Stimulated activated CD8-positive, alpha-beta memory T cell treated with anti-CD3 and anti-CD28 coated beads, Interleukin-12 subunit alpha, Interleukin-12 subunit beta, amount 100 ng/mL, for 24 hours (primary cell): Measurements from ENCODE around the gene ITGB6.
"Not testable (repeated sequence)": the region's sequence is repeated elsewhere in the genome, so short reads cannot be mapped to it uniquely, and the experiment has no call there.

Experiments used
- DNase-seq: peaks from one replicate; pipeline ENCODE4 v3.0.0-alpha.2; 2020; ENCODE audit errors: extremely low read depth

The ITGB6 gene

GRCh38 chr2:160139991-160140390, 60.1 kb downstream of the ITGB6 start:
- DNase-seq: no peak

GRCh38 chr2:160139350-160139749, 60.7 kb downstream of the ITGB6 start:
- no peak for DNase-seq

GRCh38 chr2:160138406-160138805, 61.7 kb downstream of the ITGB6 start:
- DNase-seq: no peak

GRCh38 chr2:160137464-160137863, 62.6 kb downstream of the ITGB6 start:
- no peak for DNase-seq

- no peak for DNase-seq
These were observed 67.3 kb downstream of the ITGB6 start for GRCh38 chr2:160132761-160133160.

- no peak for DNase-seq
These were observed 73.3 kb downstream of the ITGB6 start for GRCh38 chr2:160126756-160127155.

- no peak for DNase-seq
These were observed 73.8 kb downstream of the ITGB6 start for GRCh38 chr2:160126315-160126714.

GRCh38 chr2:160125828-160126227, 74.2 kb downstream of the ITGB6 start:
- no peak for DNase-seq

GRCh38 chr2:160125366-160125765, 74.7 kb downstream of the ITGB6 start:
- no peak for DNase-seq

- DNase-seq: no peak
These were observed 75.5 kb downstream of the ITGB6 start for GRCh38 chr2:160124571-160124970.

GRCh38 chr2:160114721-160115120, 85.4 kb downstream of the ITGB6 start:
- DNase-seq: not testable (repeated sequence)

GRCh38 chr2:160114020-160114419, 86.1 kb downstream of the ITGB6 start:
- no peak for DNase-seq

- no peak for DNase-seq
These were observed 87.9 kb downstream of the ITGB6 start for GRCh38 chr2:160111951-160112798.

GRCh38 chr2:160110674-160111239, 89.3 kb downstream of the ITGB6 start:
- no peak for DNase-seq

GRCh38 chr2:160109939-160110673, 90.0 kb downstream of the ITGB6 start:
- peak; percentile 23 for DNase-seq

- DNase-seq: no peak
These were observed 90.8 kb downstream of the ITGB6 start for GRCh38 chr2:160109243-160109642.

GRCh38 chr2:160108646-160109045, 91.4 kb downstream of the ITGB6 start:
- DNase-seq: no peak

GRCh38 chr2:160105366-160105765, 94.7 kb downstream of the ITGB6 start:
- DNase-seq: no peak

- no peak for DNase-seq
These were observed 96.0 kb downstream of the ITGB6 start for GRCh38 chr2:160104115-160104514.

GRCh38 chr2:160097326-160097725, 102.7 kb downstream of the ITGB6 start:
- no peak for DNase-seq

GRCh38 chr2:160096409-160096808, 103.7 kb downstream of the ITGB6 start:
- no peak for DNase-seq

GRCh38 chr2:160092445-160092844, 107.6 kb downstream of the ITGB6 start:
- DNase-seq: no peak

- DNase-seq: no peak
These were observed 108.7 kb downstream of the ITGB6 start for GRCh38 chr2:160091381-160091780.
